PFSK-1 (cell line): ENCODE measurements around the gene NARF.
A peak's percentile ranks its signal among the peaks of the same experiment; 100 is the strongest.

ENCODE experiments used
- FOXP2 ChIP-seq: optimal IDR thresholded peaks from 2 replicates; pipeline ENCODE3; 2011; ENCODE audit warnings: borderline replicate concordance, control low read depth, inconsistent platforms; ENCODE audit not compliant: insufficient read depth; ENCODE audit errors: extremely low read length, extremely low read depth
- POLR2AphosphoS5 ChIP-seq: IDR thresholded peaks from 2 replicates; pipeline ENCODE4 v1.6.1; 2012; ENCODE audit warnings: low read depth, mild to moderate bottlenecking, control low read depth, low read length, moderate library complexity
- REST ChIP-seq, 2 experiments: IDR thresholded peaks; 2 replicates each; pipeline versions ENCODE4 v1.6.1 to v1.8.0; 2011 to 2012; ENCODE audit warnings: low read depth in 2 of 2, low read length in 2 of 2, control low read depth in 1 of 2, inconsistent platforms in 1 of 2, mild to moderate bottlenecking in 1 of 2, moderate library complexity in 1 of 2; ENCODE audit not compliant: insufficient read depth in 1 of 2
- SIN3A ChIP-seq: IDR thresholded peaks from 2 replicates; pipeline ENCODE4 v1.6.1; 2012; ENCODE audit warnings: mild to moderate bottlenecking, low read length, moderate library complexity, borderline replicate concordance; ENCODE audit not compliant: insufficient read depth
- TAF1 ChIP-seq: IDR thresholded peaks from 2 replicates; pipeline ENCODE4 v1.6.1; 2012; ENCODE audit warnings: low read length, control low read depth, borderline replicate concordance; ENCODE audit not compliant: insufficient read depth

The NARF gene

GRCh38 chr17:82449883-82450356 is 8.6 kb upstream of the NARF start:
- TF ChIP-seq REST (IDR thresholded peaks at IDR 0.05; ENCODE audit: insufficient read depth in 1 of 2, low read depth in 2 of 2, low read length in 2 of 2), result no peak

GRCh38 chr17:82450357-82451106 is 8.0 kb upstream of the NARF start, which contains the start of gene CYBC1:
Gene CYBC1 (minus strand): TSS chr17:82450752. CDS start chr17:82449254, 1,498 bp downstream.
- TF ChIP-seq SIN3A (peak; percentile 50; the same call in 1 of the 2 replicates), REST (IDR thresholded peaks at IDR 0.05; ENCODE audit: insufficient read depth in 1 of 2, low read depth in 2 of 2, low read length in 2 of 2) (0 out of 4 replicates have a peak, but pooled peaks of 1 of the 2 experiments have one; percentile 5), POLR2AphosphoS5 (peak; percentile 81), FOXP2 (peak; percentile 42), TAF1 (peak; percentile 61; the same call in 1 of the 2 replicates)

- TF ChIP-seq POLR2AphosphoS5 (no peak), REST (IDR thresholded peaks at IDR 0.05; ENCODE audit: insufficient read depth in 1 of 2, low read depth in 2 of 2, low read length in 2 of 2) (no peak), TAF1 (no peak), FOXP2 (no peak), SIN3A (no peak)
Measured at GRCh38 chr17:82452162-82452561, 6.4 kb upstream of the NARF start.

GRCh38 chr17:82457073-82457928 is 1.2 kb upstream of the NARF start:
- TF ChIP-seq SIN3A, result no peak
- TF ChIP-seq FOXP2, result no peak
- no peak for TF ChIP-seq POLR2AphosphoS5

- TF ChIP-seq SIN3A (peak; percentile 14; the same call in 1 of the 2 replicates), REST (IDR thresholded peaks at IDR 0.05; ENCODE audit: insufficient read depth in 1 of 2, low read depth in 2 of 2, low read length in 2 of 2) (no peak)
Measured at GRCh38 chr17:82457929-82458178, 687 bp upstream of the NARF start.
